Measurements from ENCODE around the gene TMEM271.

- no peak for TF ChIP-seq CTCF (IDR thresholded peaks at IDR 0.05 in 8 of 11, conservative IDR thresholded peaks at IDR 0.05 in 3 of 11)
- TF ChIP-seq POLR2AphosphoS5 (IDR thresholded peaks at IDR 0.05) = no peak
Observed at GRCh38 chr4:569958-570667, 6.0 kb downstream of the TMEM271 start.
